Gastrocnemius medialis (tissue), 4 donors: ENCODE data around the gene CDH4. TPM values are rescaled to one million over a fixed set of nuclear protein-coding genes. Genes with fewer than 3 reads are reported as not detected.

Source experiments
- ATAC-seq, 2 donors: fragments of 150-250 bp; one replicate each; pipeline ENCODE4 v1.9.1; 2016
- DNase-seq, 2 donors: peaks; one replicate each; pipeline ENCODE4 v3.0.0-alpha.2; 2019
- H3K27ac ChIP-seq, 4 donors: fragments of 200-600 bp; sonication (generic); 1 replicate in 1 of 4; 2 replicates in 3 of 4; pipeline ENCODE4 v1.5.1; 2016 to 2018; ENCODE audit warnings: mild to moderate bottlenecking in 2 of 4, moderate library complexity in 1 of 4
- H3K27me3 ChIP-seq, 3 donors: fragments of 200-600 bp; sonication (generic) in 2 of 3; 1 replicate in 1 of 3; 2 replicates in 2 of 3; pipeline versions ENCODE4 v1.5.1 to v1.6.0; 2016 to 2019; ENCODE audit warnings: mild to moderate bottlenecking in 1 of 3, moderate library complexity in 1 of 3
- H3K36me3 ChIP-seq, 2 donors: fragments of 200-600 bp; sonication (generic) in 1 of 2; one replicate each; pipeline ENCODE4 v1.5.1; 2017 to 2018
- H3K4me1 ChIP-seq, 2 donors: fragments of 200-600 bp; sonication (generic) in 1 of 2; one replicate each; pipeline ENCODE4 v1.5.1; 2016 to 2017; ENCODE audit warnings: mild to moderate bottlenecking in 2 of 2
- H3K4me3 ChIP-seq, 4 donors: fragments of 200-600 bp; sonication (generic) in 3 of 4; 1 replicate in 1 of 4; 2 replicates in 3 of 4; pipeline ENCODE4 v1.5.1; 2016 to 2019; ENCODE audit warnings: mild to moderate bottlenecking in 2 of 4
- H3K9me3 ChIP-seq, 3 donors: fragments of 200-600 bp; sonication (generic) in 2 of 3; 1 replicate in 1 of 3; 2 replicates in 2 of 3; pipeline ENCODE4 v1.5.1; 2016 to 2019
- CTCF ChIP-seq, 5 experiments: fragments of 450-650 bp in 3 of 5; fragments of 200-600 bp in 2 of 5; sonication (generic) in 2 of 5; IDR thresholded peaks in 4 of 5; conservative IDR thresholded peaks in 1 of 5; 1 replicate in 4 of 5; 2 replicates in 1 of 5; pipeline ENCODE4 v1.5.1; 2016 to 2019; ENCODE audit warnings: antibody characterized with exemption in 5 of 5, mild to moderate bottlenecking in 3 of 5, moderate library complexity in 3 of 5
- POLR2A ChIP-seq, 2 donors: fragments of 450-650 bp; IDR thresholded peaks; one replicate each; pipeline ENCODE4 v1.6.1; 2017; ENCODE audit warnings: antibody characterized with exemption in 2 of 2, mild to moderate bottlenecking in 2 of 2, moderate library complexity in 2 of 2
- in situ Hi-C, 4 donors: fragments of 200-750 bp; cut with MboI; loops; one replicate each; pipeline versions ENCODE4 v1.15.0 to v1.8.0; 2017; ENCODE audit warnings: low sequenced_read_pairs in 4 of 4
- intact Hi-C: fragments of 100-400 bp; cut with DNase I; formaldehyde crosslinking; loops from one replicate; pipeline ENCODE4 v1.15.1; 2023; ENCODE audit warnings: low total_unique reads
- total RNA-seq, 4 donors: library from RNA; depleted of rRNA; stranded (reverse); fragments of >200 nt; gene quantifications; one replicate each; pipeline versions ENCODE4 v1.1.0 to v1.2.3, GENCODE V29; 2016

Gene CDH4
- total RNA-seq, 4 donors from 2014 or later = 0.38 to 1.2 (median 0.86) TPM

- ATAC-seq = no peak
Observed at GRCh38 chr20:61656198-61656597, 404.1 kb downstream of the CDH4 start.

GRCh38 chr20:61657721-61658377 is 405.8 kb downstream of the CDH4 start:
- in situ Hi-C loops (no loop called here), intact Hi-C loops (no loop called here)
- TF ChIP-seq CTCF (IDR thresholded peaks at IDR 0.05 in 4 of 5, conservative IDR thresholded peaks at IDR 0.05 in 1 of 5) (no peak), POLR2A (IDR thresholded peaks at IDR 0.05) (no peak)
- Histone ChIP-seq H3K9me3 (no peaks in the 10 kb centered on the region), H3K27ac (no peak overlapping the region), H3K36me3 (no peaks in the 10 kb centered on the region), H3K4me3 (no peak overlapping the region), H3K4me1 (no peaks in the 10 kb centered on the region), H3K27me3 (no peaks in the 10 kb centered on the region)
- ATAC-seq (no peak), DNase-seq (no peak)

More at GRCh38 chr20:61656198-61656597, 404.1 kb downstream of the CDH4 start:
- H3K36me3 ChIP-seq = no peaks in the 10 kb centered on the region
- TF ChIP-seq CTCF (IDR thresholded peaks at IDR 0.05 in 4 of 5, conservative IDR thresholded peaks at IDR 0.05 in 1 of 5) (no peak), POLR2A (IDR thresholded peaks at IDR 0.05) (no peak)
- H3K4me1 ChIP-seq = no peaks in the 10 kb centered on the region
- no peaks in the 10 kb centered on the region for H3K9me3 ChIP-seq
- intact Hi-C loops = no loop called here
- no peak overlapping the region for H3K27ac ChIP-seq
- H3K27me3 ChIP-seq = no peaks in the 10 kb centered on the region
- no peak for DNase-seq
- H3K4me3 ChIP-seq = no peak overlapping the region
- in situ Hi-C loops = no loop called here

DNA sequence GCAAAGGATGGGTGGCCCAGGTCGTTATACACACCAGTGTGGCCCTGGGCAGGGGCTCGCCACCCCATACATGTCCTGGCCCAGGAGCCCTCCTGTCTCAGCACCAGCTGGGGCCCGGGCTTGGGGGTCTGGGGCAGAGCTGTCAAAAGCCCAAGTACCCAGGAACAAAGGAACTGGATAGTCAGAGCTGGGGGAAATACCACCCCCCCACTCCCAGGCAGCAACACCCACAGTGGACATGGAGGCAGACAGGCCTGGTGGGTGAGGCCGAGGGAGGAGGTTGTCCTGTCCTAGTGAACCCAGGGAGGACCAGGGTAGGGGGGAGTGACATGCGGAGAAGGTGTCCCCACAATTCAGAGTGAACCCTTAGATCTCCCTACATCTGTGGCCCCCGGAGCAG is 406.5 kb downstream of the CDH4 start:
- Histone ChIP-seq H3K27me3 (no peaks in the 10 kb centered on the region), H3K4me1 (no peaks in the 10 kb centered on the region), H3K27ac (no peak overlapping the region), H3K9me3 (no peaks in the 10 kb centered on the region), H3K36me3 (no peaks in the 10 kb centered on the region), H3K4me3 (no peak overlapping the region)
- ATAC-seq (no peak), DNase-seq (no peak)
- intact Hi-C loops (no loop called here), in situ Hi-C loops (no loop called here)
- TF ChIP-seq POLR2A (IDR thresholded peaks at IDR 0.05) (no peak), CTCF (IDR thresholded peaks at IDR 0.05 in 4 of 5, conservative IDR thresholded peaks at IDR 0.05 in 1 of 5) (no peak)

DNA sequence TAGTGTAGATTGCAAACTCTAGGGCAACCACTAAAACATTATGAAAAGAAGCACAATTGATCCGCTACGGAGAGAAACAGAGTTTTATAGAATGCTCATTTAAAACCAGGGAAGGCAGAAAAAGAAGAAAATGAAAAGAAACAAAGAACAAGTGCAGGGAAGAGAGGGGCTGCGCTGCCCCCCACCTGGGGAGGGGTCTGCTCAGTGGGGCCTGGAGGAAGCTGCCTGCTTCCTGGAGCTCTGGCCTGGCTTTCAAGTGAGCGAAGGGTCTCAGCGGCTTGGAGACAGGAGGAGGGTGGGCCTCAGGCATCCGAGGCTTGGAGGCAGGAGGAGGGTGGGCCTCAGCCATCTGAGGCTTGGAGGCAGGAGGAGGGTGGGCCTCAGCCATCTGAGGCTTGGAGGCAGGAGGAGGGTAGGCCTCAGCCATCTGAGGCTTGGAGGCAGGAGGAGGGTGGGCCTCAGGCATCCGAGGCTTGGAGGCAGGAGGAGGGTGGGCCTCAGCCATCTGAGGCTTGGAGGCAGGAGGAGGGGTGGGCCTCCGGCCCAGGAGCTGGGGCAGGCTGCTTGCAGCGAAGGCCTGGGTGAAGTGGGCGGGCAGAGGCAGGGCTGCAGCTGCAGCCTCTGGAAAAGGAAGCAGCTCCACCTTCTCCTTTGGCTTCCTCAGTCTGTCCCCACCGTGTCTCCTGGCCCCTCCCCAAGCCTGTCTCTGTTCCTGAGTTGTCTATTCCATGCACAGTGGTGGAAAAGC is 407.4 kb downstream of the CDH4 start:
- no peak for ATAC-seq
- Histone ChIP-seq H3K9me3 (no peaks in the 10 kb centered on the region), H3K4me1 (no peaks in the 10 kb centered on the region), H3K27ac (no peak overlapping the region), H3K36me3 (no peaks in the 10 kb centered on the region), H3K4me3 (no peak overlapping the region), H3K27me3 (no peaks in the 10 kb centered on the region)
- intact Hi-C loops (no loop called here), in situ Hi-C loops (no loop called here)
- no peak for TF ChIP-seq POLR2A (IDR thresholded peaks at IDR 0.05)
- no peak for TF ChIP-seq CTCF (IDR thresholded peaks at IDR 0.05 in 4 of 5, conservative IDR thresholded peaks at IDR 0.05 in 1 of 5)
- no peak for DNase-seq
